Stomach smooth muscle (tissue), 2 donors: ENCODE results near the gene CTCFL.

Source experiments
- H3K27ac ChIP-seq: one replicate; pipeline ENCODE4 v1.7.0; 2013; ENCODE audit warnings: mild to moderate bottlenecking, low read length, inconsistent platforms
- H3K27me3 ChIP-seq, 2 donors: one replicate each; pipeline ENCODE4 v1.7.0; 2013; ENCODE audit warnings: low read length in 2 of 2; ENCODE audit not compliant: insufficient read depth in 2 of 2, control insufficient read depth in 1 of 2
- H3K36me3 ChIP-seq, 2 donors: one replicate each; pipeline ENCODE4 v1.7.0; 2013; ENCODE audit warnings: low read length in 2 of 2; ENCODE audit not compliant: control insufficient read depth in 2 of 2, insufficient read depth in 2 of 2
- H3K4me1 ChIP-seq: one replicate; pipeline ENCODE4 v1.7.0; 2013; ENCODE audit warnings: low read length; ENCODE audit not compliant: control insufficient read depth, insufficient read depth
- H3K4me3 ChIP-seq, 2 donors: one replicate each; pipeline ENCODE4 v1.7.0; 2013; ENCODE audit warnings: low read length in 2 of 2
- H3K9ac ChIP-seq, 2 donors: one replicate each; pipeline ENCODE4 v1.7.0; 2013; ENCODE audit warnings: low read length in 2 of 2, mild to moderate bottlenecking in 1 of 2
- H3K9me3 ChIP-seq, 2 donors: one replicate each; pipeline ENCODE4 v1.7.0; 2013; ENCODE audit warnings: low read length in 2 of 2; ENCODE audit not compliant: control insufficient read depth in 2 of 2
- donor health status: healthy.
- donor health status: Pancreatic carcinoma.

Gene CTCFL

GRCh38 chr20:57546956-57547649 lies 22.2 kb upstream of the CTCFL start:
- H3K36me3 ChIP-seq: no peaks in the 10 kb centered on the region
- H3K4me3 ChIP-seq: no peak overlapping the region
- no peak overlapping the region for H3K9ac ChIP-seq

DNA sequence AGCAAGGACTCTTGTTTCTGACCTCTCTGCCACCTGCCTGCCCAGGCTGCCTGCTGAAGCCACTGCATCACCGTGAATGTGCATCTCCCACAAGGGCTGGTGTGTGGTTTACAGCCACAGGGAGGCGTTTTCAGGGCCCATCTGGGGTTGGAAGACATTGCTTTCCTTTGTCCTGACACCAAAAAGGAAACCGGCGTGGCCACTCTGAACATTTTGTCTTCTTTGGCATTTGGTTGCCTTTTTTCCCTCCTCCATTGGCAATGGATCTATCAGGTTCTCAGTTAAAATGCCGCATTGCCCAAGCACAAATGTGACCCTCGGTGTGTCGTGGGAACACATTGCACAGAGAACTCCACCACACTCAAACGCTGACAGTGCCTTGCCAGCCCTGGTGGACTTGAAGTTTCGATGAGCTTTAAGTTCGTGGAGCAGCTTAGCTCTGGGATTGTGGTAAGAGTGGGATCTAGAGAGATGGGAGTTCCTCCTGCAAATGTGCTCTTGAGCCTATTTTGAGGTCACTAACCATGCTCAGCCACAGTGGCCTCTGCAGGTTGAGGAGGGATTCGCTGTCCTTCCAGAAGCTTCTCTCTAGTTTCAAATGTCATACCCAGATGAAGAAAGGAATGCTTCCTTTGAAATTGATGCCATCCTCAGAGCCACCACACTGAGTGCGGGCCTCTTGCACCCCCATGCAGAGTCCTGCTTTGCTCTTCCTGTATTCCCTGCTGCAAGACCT lies 21.2 kb upstream of the CTCFL start:
- H3K27ac ChIP-seq: no peak overlapping the region
- no peaks in the 10 kb centered on the region for H3K27me3 ChIP-seq
- peaks cover 4% of the 10 kb centered on the region for H3K4me1 ChIP-seq
- no peaks in the 10 kb centered on the region for H3K9me3 ChIP-seq
- no peak overlapping the region for H3K4me3 ChIP-seq
- no peak overlapping the region for H3K9ac ChIP-seq
- H3K36me3 ChIP-seq: no peaks in the 10 kb centered on the region

More at GRCh38 chr20:57546956-57547649, 22.2 kb upstream of the CTCFL start:
- peaks cover 0 to 4% of the 10 kb centered on the region in 2 donors for H3K27me3 ChIP-seq
- H3K9me3 ChIP-seq: no peaks in the 10 kb centered on the region
- no peak overlapping the region for H3K27ac ChIP-seq
- H3K4me1 ChIP-seq: peaks cover 4% of the 10 kb centered on the region

DNA sequence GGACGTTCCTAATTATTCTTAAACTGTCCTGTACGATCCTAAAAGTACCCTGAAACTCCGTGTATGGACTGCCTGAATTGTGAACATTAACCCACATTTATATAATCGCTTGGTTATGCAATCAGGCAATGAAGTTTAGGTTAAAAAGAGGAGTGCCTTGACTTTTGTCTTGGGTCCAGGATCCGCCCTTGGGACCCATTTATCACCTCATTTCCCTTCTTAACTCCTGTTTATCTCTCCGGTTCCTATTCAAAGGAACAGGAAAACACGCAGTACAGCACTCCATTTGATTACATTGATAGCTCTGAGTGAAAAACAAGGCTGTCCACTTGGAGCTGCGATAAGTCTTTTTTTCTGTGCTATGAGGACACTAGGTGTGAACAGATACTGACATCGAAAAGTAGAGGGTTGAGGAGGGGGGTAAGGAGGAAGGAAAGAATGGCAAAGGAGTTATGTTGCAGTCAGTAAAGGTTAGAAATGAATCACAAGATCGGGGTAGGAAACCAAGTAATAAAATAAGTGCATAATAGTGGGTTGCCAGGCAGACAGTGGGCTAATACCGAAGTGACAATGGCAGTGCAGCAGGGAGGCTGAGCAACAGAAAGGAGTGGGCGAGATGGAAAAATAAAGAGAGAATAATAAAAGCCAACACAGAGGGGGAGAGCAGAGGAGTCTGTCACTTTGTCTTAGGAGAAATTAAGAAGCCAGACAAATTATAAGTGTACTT lies 20.1 kb upstream of the CTCFL start:
- Histone ChIP-seq H3K27me3 (no peaks in the 10 kb centered on the region), H3K4me1 (peaks cover 4% of the 10 kb centered on the region), H3K27ac (no peak overlapping the region), H3K4me3 (no peak overlapping the region), H3K9me3 (no peaks in the 10 kb centered on the region), H3K9ac (no peak overlapping the region), H3K36me3 (no peaks in the 10 kb centered on the region)

DNA sequence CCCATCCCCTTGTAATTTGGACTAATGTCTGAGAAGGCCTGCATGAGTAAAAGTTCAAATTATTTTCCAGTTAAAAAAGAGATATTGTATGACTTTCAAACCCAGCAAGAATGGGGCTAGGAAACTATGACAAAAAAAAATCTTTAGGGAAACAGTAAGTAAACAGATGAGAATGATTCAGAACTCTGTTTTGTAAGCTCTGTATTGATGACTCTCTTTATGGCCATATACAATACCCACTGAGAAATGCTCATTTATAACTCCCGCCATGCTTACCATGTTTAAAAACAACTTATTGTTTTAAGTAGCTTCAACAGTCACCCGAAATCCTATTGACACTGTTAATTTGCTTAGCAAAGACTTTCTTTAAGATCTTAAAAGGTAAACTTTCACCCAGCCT lies 18.8 kb upstream of the CTCFL start:
- Histone ChIP-seq H3K27ac (no peak overlapping the region), H3K4me1 (peaks cover 4% of the 10 kb centered on the region), H3K9me3 (peaks cover 0 to 3% of the 10 kb centered on the region in 2 donors), H3K9ac (no peak overlapping the region), H3K27me3 (no peaks in the 10 kb centered on the region), H3K4me3 (no peak overlapping the region), H3K36me3 (no peaks in the 10 kb centered on the region)

DNA sequence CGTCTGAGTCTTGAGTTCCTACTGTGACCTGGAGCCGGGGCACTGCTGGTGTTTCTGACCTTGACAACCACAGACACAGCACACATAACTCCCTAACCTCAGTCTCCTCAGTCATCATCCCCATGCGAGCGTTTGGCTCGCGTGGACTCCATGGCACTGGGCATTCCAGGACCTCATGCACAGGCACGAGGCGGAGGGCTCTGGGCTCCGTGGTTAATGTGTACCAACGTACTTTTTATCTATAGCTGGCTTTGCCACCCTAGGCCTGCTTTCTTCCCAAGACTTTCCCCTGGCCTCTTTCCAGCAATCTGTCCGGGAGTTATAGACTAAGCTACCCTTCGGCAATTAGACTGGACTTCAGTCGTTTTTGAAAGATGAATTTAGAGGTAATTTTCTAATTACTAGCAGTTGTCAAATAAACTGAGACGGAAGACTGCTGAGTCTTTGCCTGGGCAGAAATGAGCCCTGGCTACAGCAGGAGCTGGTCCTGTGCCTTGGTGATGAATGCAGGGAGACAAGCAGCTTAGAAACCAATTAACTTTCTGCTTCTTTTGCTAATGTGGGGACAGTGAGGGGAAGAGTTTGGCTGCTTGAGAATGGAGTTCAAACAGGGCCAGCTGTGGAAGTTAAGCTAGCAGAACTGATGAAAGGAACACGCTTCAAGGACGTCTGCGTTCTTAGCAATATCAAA lies 16.1 kb upstream of the CTCFL start:
- Histone ChIP-seq H3K4me1 (no peaks in the 10 kb centered on the region), H3K9ac (no peak overlapping the region), H3K27me3 (no peaks in the 10 kb centered on the region), H3K36me3 (no peaks in the 10 kb centered on the region), H3K4me3 (no peak overlapping the region), H3K9me3 (peaks cover 6 to 15% of the 10 kb centered on the region in 2 donors), H3K27ac (no peak overlapping the region)

DNA sequence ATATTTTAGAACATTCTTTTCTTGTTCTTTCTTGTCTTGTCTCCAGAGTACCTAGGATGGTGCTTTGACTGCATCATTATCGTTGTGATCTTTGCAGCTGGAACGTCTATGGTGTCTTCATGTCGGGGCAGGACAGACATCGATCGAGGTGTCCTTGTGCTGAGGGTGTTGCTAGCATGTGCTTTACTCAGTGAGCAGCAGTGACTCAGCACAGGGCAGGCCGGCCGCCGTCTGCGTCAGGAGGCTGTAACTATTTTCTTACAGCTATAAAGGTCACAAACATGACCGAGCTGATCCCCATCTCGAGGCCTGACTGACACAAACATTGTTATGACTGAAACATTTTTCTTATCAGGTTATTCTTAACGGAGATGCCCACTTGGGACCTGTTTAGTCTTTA lies 14.9 kb upstream of the CTCFL start:
- Histone ChIP-seq H3K27me3 (no peaks in the 10 kb centered on the region), H3K27ac (no peak overlapping the region), H3K4me3 (no peak overlapping the region), H3K36me3 (no peaks in the 10 kb centered on the region), H3K4me1 (no peaks in the 10 kb centered on the region), H3K9ac (no peak overlapping the region), H3K9me3 (peaks cover 6 to 17% of the 10 kb centered on the region in 2 donors)

- H3K27ac ChIP-seq: no peak overlapping the region
- H3K4me1 ChIP-seq: no peaks in the 10 kb centered on the region
- peaks cover 6 to 21% of the 10 kb centered on the region in 2 donors for H3K9me3 ChIP-seq
- no peaks in the 10 kb centered on the region for H3K36me3 ChIP-seq
- H3K4me3 ChIP-seq: no peak overlapping the region
- no peak overlapping the region for H3K9ac ChIP-seq
- H3K27me3 ChIP-seq: no peaks in the 10 kb centered on the region
Observed at GRCh38 chr20:57537822-57538221, 12.9 kb upstream of the CTCFL start.

- no peak overlapping the region for H3K4me3 ChIP-seq
- no peaks in the 10 kb centered on the region for H3K4me1 ChIP-seq
- no peaks in the 10 kb centered on the region for H3K27me3 ChIP-seq
- no peaks in the 10 kb centered on the region for H3K36me3 ChIP-seq
- peaks cover 6 to 21% of the 10 kb centered on the region in 2 donors for H3K9me3 ChIP-seq
- no peak overlapping the region for H3K27ac ChIP-seq
- H3K9ac ChIP-seq: no peak overlapping the region
Observed at GRCh38 chr20:57536771-57537724, 12.1 kb upstream of the CTCFL start.

- Histone ChIP-seq H3K9ac (no peak overlapping the region), H3K27me3 (no peaks in the 10 kb centered on the region), H3K4me3 (no peak overlapping the region), H3K4me1 (no peaks in the 10 kb centered on the region), H3K9me3 (peaks cover 6 to 21% of the 10 kb centered on the region in 2 donors), H3K36me3 (no peaks in the 10 kb centered on the region), H3K27ac (no peak overlapping the region)
Observed at GRCh38 chr20:57536120-57536708, 11.3 kb upstream of the CTCFL start.
